Esophagus muscularis mucosa (tissue), 4 donors: Measurements from ENCODE around the gene TPK1.

Source experiments
- EP300 ChIP-seq: sonication (generic); formaldehyde crosslinking; IDR thresholded peaks from one replicate; pipeline ENCODE4 v1.6.1; 2017; ENCODE audit warnings: antibody characterized with exemption
- POLR2AphosphoS5 ChIP-seq, 2 donors: sonication (generic); formaldehyde crosslinking; IDR thresholded peaks; one replicate each; pipeline ENCODE4 v1.6.1; 2017; ENCODE audit warnings: antibody characterized with exemption in 2 of 2
- TF ChIP-seq, protein P1 (sequence below), 3 experiments: fragments of 200-600 bp in 2 of 3; fragments of 450-650 bp in 1 of 3; sonication (generic) in 2 of 3; IDR thresholded peaks; one replicate each; pipeline ENCODE4 v1.5.1; 2017 to 2019; ENCODE audit warnings: antibody characterized with exemption in 3 of 3, mild to moderate bottlenecking in 2 of 3, moderate library complexity in 1 of 3

DNA sequence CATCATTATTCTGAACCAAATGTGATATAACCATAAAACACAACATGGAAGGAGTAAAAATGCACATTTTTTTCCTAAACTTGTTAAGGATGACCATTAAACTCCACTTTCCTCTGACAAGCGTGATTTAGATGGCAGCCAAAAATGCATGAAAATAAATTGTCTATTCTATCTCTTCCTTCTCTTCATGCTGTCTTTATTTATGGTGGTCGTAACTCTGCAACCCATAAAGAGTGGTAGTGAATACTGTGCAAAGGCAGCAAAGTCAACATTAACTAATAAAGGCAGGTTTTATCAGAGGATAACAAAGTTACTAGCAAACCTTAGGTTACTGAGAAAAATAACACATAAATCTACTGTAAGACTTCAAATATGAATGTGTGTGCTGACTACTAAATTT is 106.6 kb downstream of the TPK1 start:
- TF ChIP-seq, protein P1, sequence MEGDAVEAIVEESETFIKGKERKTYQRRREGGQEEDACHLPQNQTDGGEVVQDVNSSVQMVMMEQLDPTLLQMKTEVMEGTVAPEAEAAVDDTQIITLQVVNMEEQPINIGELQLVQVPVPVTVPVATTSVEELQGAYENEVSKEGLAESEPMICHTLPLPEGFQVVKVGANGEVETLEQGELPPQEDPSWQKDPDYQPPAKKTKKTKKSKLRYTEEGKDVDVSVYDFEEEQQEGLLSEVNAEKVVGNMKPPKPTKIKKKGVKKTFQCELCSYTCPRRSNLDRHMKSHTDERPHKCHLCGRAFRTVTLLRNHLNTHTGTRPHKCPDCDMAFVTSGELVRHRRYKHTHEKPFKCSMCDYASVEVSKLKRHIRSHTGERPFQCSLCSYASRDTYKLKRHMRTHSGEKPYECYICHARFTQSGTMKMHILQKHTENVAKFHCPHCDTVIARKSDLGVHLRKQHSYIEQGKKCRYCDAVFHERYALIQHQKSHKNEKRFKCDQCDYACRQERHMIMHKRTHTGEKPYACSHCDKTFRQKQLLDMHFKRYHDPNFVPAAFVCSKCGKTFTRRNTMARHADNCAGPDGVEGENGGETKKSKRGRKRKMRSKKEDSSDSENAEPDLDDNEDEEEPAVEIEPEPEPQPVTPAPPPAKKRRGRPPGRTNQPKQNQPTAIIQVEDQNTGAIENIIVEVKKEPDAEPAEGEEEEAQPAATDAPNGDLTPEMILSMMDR (IDR thresholded peaks at IDR 0.05): no peak
- no peak for TF ChIP-seq POLR2AphosphoS5 (IDR thresholded peaks at IDR 0.05)
- no peak for TF ChIP-seq EP300
